WTC11 (cell line): ENCODE measurements around the gene IGLL5.

Experiments
- CTCF ChIP-seq: fragments of 200-600 bp; IDR thresholded peaks from 2 replicates; pipeline ENCODE4 v1.8.0; 2022; ENCODE audit warnings: antibody characterized with exemption
- E2F1 ChIP-seq: sonication (generic); formaldehyde crosslinking; IDR thresholded peaks from 2 replicates; pipeline ENCODE4 v1.8.0; 2022; ENCODE audit warnings: mild to moderate bottlenecking, missing genetic modification reagents
- ELF4 ChIP-seq: sonication (generic); formaldehyde crosslinking; IDR thresholded peaks from 2 replicates; pipeline ENCODE4 v1.8.1; 2022; ENCODE audit warnings: low read depth, mild to moderate bottlenecking, moderate library complexity, missing genetic modification reagents
- ESRRA ChIP-seq: sonication (generic); formaldehyde crosslinking; IDR thresholded peaks from 2 replicates; pipeline ENCODE4 v1.8.1; 2022; ENCODE audit warnings: mild to moderate bottlenecking, missing genetic modification reagents, borderline replicate concordance
- HMGA2 ChIP-seq: fragments of 250-450 bp; sonication (Bioruptor Pico); IDR thresholded peaks from 2 replicates; pipeline ENCODE4 v1.4.0; 2021; ENCODE audit warnings: mild to moderate bottlenecking, moderate library complexity
- MAX ChIP-seq: sonication (generic); formaldehyde crosslinking; IDR thresholded peaks from 2 replicates; pipeline ENCODE4 v1.8.0; 2022; ENCODE audit warnings: mild to moderate bottlenecking, missing genetic modification reagents
- NR2C2 ChIP-seq: sonication (generic); formaldehyde crosslinking; IDR thresholded peaks from 2 replicates; pipeline ENCODE4 v1.8.0; 2022; ENCODE audit warnings: mild to moderate bottlenecking, missing genetic modification reagents
- NR3C1 ChIP-seq: sonication (generic); formaldehyde crosslinking; conservative IDR thresholded peaks from 2 replicates; pipeline ENCODE4 v1.8.1; 2023; ENCODE audit warnings: low read depth, mild to moderate bottlenecking, missing genetic modification reagents
- SP1 ChIP-seq: sonication (generic); formaldehyde crosslinking; conservative IDR thresholded peaks from 2 replicates; pipeline ENCODE4 v1.8.1; 2022; ENCODE audit warnings: missing genetic modification reagents
- TCF7 ChIP-seq: sonication (generic); formaldehyde crosslinking; IDR thresholded peaks from 2 replicates; pipeline ENCODE4 v1.8.0; 2022; ENCODE audit warnings: mild to moderate bottlenecking, low read depth, missing genetic modification reagents, moderate library complexity
- TF ChIP-seq, protein P1 (sequence below): sonication (generic); formaldehyde crosslinking; conservative IDR thresholded peaks from 2 replicates; pipeline ENCODE4 v1.8.1; 2022; ENCODE audit warnings: mild to moderate bottlenecking, missing genetic modification reagents

GRCh38 chr22:22893891-22894739 is 6.5 kb downstream of the IGLL5 start:
- TF ChIP-seq CTCF = no peak
- TF ChIP-seq TCF7 (CRISPR knock-in tag) = no peak
- no peak for TF ChIP-seq ESRRA (CRISPR knock-in tag)
- TF ChIP-seq E2F1 (CRISPR knock-in tag) = no peak
- no peak for TF ChIP-seq ELF4 (CRISPR knock-in tag)
- TF ChIP-seq MAX (CRISPR knock-in tag) = no peak
- TF ChIP-seq HMGA2 = no peak
- no peak for TF ChIP-seq NR2C2 (CRISPR knock-in tag)
- TF ChIP-seq, protein P1, sequence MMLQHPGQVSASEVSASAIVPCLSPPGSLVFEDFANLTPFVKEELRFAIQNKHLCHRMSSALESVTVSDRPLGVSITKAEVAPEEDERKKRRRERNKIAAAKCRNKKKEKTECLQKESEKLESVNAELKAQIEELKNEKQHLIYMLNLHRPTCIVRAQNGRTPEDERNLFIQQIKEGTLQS (CRISPR knock-in tag) = no peak
- TF ChIP-seq SP1 (CRISPR knock-in tag) = no peak
- TF ChIP-seq NR3C1 = no peak
